PC-9 (cell line): ENCODE data around the gene TTBK2. TPM values are rescaled to one million over a fixed set of nuclear protein-coding genes. Genes with fewer than 3 reads are reported as not detected.
"Not testable (repeated sequence)": the region's sequence is repeated elsewhere in the genome, so short reads cannot be mapped to it uniquely, and the experiment has no call there.

ENCODE experiments used
- BruUV-seq: library from RNA; stranded (reverse); fragments of 400-500 nt; replicated peaks from 2 replicates; lab custom pipeline; 2021; lab: Mats Ljungman, UMichigan
- CTCF ChIA-PET: fragments of 300-600 bp; sonication (Branson Sonifier 250); formaldehyde crosslinking; loops from one replicate; lab custom pipeline; 2022; ENCODE audit warnings: antibody characterized with exemption; lab: Charles Lee
- POLR2A ChIA-PET: fragments of 300-600 bp; sonication (Branson Sonifier 250); formaldehyde crosslinking; loops from one replicate; lab custom pipeline; 2022; ENCODE audit warnings: antibody characterized with exemption; ENCODE audit not compliant: unreplicated experiment; lab: Charles Lee
- DNase-seq, 2 experiments: peaks; one replicate each; pipeline versions ENCODE4 v3.0.0 to v3.0.0-alpha.2; 2015 to 2022; ENCODE audit warnings: mixed read lengths in 1 of 2
- H2AFZ ChIP-seq: fragments of 200-600 bp; sonication (generic); 2 replicates; pipeline ENCODE4 v1.8.1; 2017; ENCODE audit warnings: antibody characterized with exemption
- H3F3A ChIP-seq: fragments of 200-600 bp; sonication (generic); 2 replicates; pipeline ENCODE4 v1.8.1; 2017; ENCODE audit warnings: antibody characterized with exemption, mild to moderate bottlenecking, low read depth; ENCODE audit not compliant: insufficient read depth
- H3K27ac ChIP-seq: fragments of 200-600 bp; sonication (generic); 2 replicates; pipeline ENCODE4 v1.6.1; 2016; ENCODE audit warnings: mixed run types
- H3K27me3 ChIP-seq: fragments of 200-600 bp; sonication (generic); 2 replicates; pipeline ENCODE4 v1.6.1; 2016; ENCODE audit warnings: low read depth, mixed run types; ENCODE audit not compliant: insufficient read depth
- H3K36me3 ChIP-seq: fragments of 200-600 bp; sonication (generic); 2 replicates; pipeline ENCODE4 v1.6.1; 2016; ENCODE audit warnings: low read depth, mixed run types
- H3K4me1 ChIP-seq: fragments of 200-600 bp; sonication (generic); replicated peaks from 2 replicates; pipeline ENCODE4 v1.6.1; 2016; ENCODE audit warnings: mixed run types; ENCODE audit not compliant: insufficient read depth
- H3K4me2 ChIP-seq: fragments of 200-600 bp; sonication (generic); 2 replicates; pipeline ENCODE4 v1.6.1; 2017; ENCODE audit warnings: mixed run types
- H3K4me3 ChIP-seq: fragments of 200-600 bp; sonication (generic); 2 replicates; pipeline ENCODE4 v1.6.1; 2016; ENCODE audit warnings: mixed run types
- H3K79me2 ChIP-seq: fragments of 200-600 bp; sonication (generic); 2 replicates; pipeline ENCODE4 v1.6.1; 2017; ENCODE audit warnings: low read depth, mixed run types
- H3K9me2 ChIP-seq: fragments of 200-600 bp; sonication (generic); 2 replicates; pipeline ENCODE4 v1.8.1; 2017; ENCODE audit warnings: mild to moderate bottlenecking; ENCODE audit not compliant: insufficient read depth
- H3K9me3 ChIP-seq: fragments of 200-600 bp; sonication (generic); 2 replicates; pipeline ENCODE4 v1.8.1; 2016; ENCODE audit warnings: low read depth; ENCODE audit not compliant: insufficient read depth
- H4K20me1 ChIP-seq: fragments of 200-600 bp; sonication (generic); 2 replicates; pipeline ENCODE4 v1.8.1; 2017; ENCODE audit not compliant: insufficient read depth
- EZH2 ChIP-seq: fragments of 200-600 bp; sonication (generic); IDR thresholded peaks from 2 replicates; pipeline ENCODE4 v1.8.0; 2017; ENCODE audit warnings: antibody characterized with exemption, low read depth
- intact Hi-C: fragments of 100-400 bp; cut with micrococcal nuclease; formaldehyde crosslinking; loops from one replicate; pipeline ENCODE4 v1.10.0; 2022; ENCODE audit not compliant: unreplicated experiment
- total RNA-seq: library from RNA; stranded (reverse); gene quantifications from 2 replicates; pipeline ENCODE4 v1.2.3, GENCODE V29; 2021
- TF ChIP-seq, protein P1 (sequence below): fragments of 200-600 bp; sonication (generic); conservative IDR thresholded peaks from 2 replicates; pipeline ENCODE4 v1.6.1; 2017; ENCODE audit warnings: mixed run types, antibody characterized with exemption, mild to moderate bottlenecking, moderate library complexity

TTBK2 gene
- total RNA-seq, 1 experiment from 2014 or later, result 22.6 TPM

- Histone ChIP-seq H3K79me2 (no peaks in the 10 kb centered on the region), H3K9me2 (no peaks in the 10 kb centered on the region), H3F3A (peaks cover 6% of the 10 kb centered on the region; the same call in 1 of the 2 replicates), H3K9me3 (no peaks in the 10 kb centered on the region), H4K20me1 (no peaks in the 10 kb centered on the region), H2AFZ (no peak overlapping the region), H3K27ac (no peak overlapping the region), H3K4me1 (no peaks in the 10 kb centered on the region; the same call in 1 of the 2 replicates), H3K27me3 (no peaks in the 10 kb centered on the region), H3K4me3 (no peak overlapping the region), H3K4me2 (no peak overlapping the region), H3K36me3 (no peaks in the 10 kb centered on the region)
- no TSS peak for BruUV-seq
- POLR2A ChIA-PET, result no interaction called here
- no peak for DNase-seq
- no peak for TF ChIP-seq EZH2
- TF ChIP-seq, protein P1, sequence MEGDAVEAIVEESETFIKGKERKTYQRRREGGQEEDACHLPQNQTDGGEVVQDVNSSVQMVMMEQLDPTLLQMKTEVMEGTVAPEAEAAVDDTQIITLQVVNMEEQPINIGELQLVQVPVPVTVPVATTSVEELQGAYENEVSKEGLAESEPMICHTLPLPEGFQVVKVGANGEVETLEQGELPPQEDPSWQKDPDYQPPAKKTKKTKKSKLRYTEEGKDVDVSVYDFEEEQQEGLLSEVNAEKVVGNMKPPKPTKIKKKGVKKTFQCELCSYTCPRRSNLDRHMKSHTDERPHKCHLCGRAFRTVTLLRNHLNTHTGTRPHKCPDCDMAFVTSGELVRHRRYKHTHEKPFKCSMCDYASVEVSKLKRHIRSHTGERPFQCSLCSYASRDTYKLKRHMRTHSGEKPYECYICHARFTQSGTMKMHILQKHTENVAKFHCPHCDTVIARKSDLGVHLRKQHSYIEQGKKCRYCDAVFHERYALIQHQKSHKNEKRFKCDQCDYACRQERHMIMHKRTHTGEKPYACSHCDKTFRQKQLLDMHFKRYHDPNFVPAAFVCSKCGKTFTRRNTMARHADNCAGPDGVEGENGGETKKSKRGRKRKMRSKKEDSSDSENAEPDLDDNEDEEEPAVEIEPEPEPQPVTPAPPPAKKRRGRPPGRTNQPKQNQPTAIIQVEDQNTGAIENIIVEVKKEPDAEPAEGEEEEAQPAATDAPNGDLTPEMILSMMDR, result no peak
- CTCF ChIA-PET, result no interaction called here
- intact Hi-C loops, result no loop called here
Observed at GRCh38 chr15:42954291-42954690, 33.7 kb upstream of the TTBK2 start.

- H3K27me3 ChIP-seq, H3K9me2 ChIP-seq, H3K4me2 ChIP-seq, BruUV-seq, CTCF ChIA-PET, H3K36me3 ChIP-seq, DNase-seq, H4K20me1 ChIP-seq, H3K27ac ChIP-seq, POLR2A ChIA-PET, H3K79me2 ChIP-seq, intact Hi-C loops, H3F3A ChIP-seq, H3K4me3 ChIP-seq, H2AFZ ChIP-seq, H3K9me3 ChIP-seq, H3K4me1 ChIP-seq: not testable (repeated sequence)
Observed at GRCh38 chr15:42948898-42949297, 28.3 kb upstream of the TTBK2 start.

GRCh38 chr15:42940527-42940926 is 19.9 kb upstream of the TTBK2 start:
- intact Hi-C loops, result no loop called here
- H4K20me1 ChIP-seq, result no peaks in the 10 kb centered on the region
- H3K9me2 ChIP-seq, result no peaks in the 10 kb centered on the region
- no peaks in the 10 kb centered on the region for H3K79me2 ChIP-seq
- DNase-seq, result no peak
- no peaks in the 10 kb centered on the region for H3K36me3 ChIP-seq
- BruUV-seq, result no TSS peak
- CTCF ChIA-PET, result interaction anchor here (0.5 to 0.7 kb wide), 2 partner anchors 140 to 186 kb away, joined by 3 to 4 read pairs; no protein-coding TSS in a partner anchor
- POLR2A ChIA-PET, result no interaction called here
- H3K9me3 ChIP-seq, result no peaks in the 10 kb centered on the region
- no peaks in the 10 kb centered on the region for H3K4me1 ChIP-seq
- no peak overlapping the region for H3K4me2 ChIP-seq
- H3K4me3 ChIP-seq, result no peak overlapping the region
- no peak overlapping the region for H3K27ac ChIP-seq
- no peaks in the 10 kb centered on the region for H3K27me3 ChIP-seq
- H3F3A ChIP-seq, result peaks cover under 1% of the 10 kb centered on the region; the same call in 1 of the 2 replicates
- H2AFZ ChIP-seq, result no peak overlapping the region
- TF ChIP-seq EZH2, result no peak
- TF ChIP-seq, protein P1, result no peak

DNA sequence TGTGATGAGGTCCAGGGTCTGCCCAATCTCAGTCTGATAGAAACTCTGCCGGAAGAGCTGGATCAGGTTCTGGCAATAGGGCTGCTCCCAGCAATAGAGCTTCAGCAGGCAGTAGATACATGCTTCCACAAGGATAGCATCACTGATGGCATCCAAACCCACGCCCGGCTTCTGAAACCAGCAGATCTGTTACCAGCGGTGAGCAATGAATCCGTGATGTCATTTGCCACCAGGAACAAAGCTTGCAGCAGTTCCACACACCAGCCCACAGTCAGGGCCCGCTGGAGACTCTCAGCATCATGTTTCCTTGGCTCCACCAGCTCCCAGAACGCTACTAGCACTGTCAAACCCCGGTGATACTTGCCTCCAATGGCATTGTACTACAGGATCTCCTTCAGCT is 19.3 kb upstream of the TTBK2 start:
- ChIA-PET POLR2A (interaction anchor here (0.6 kb wide), 1 partner anchor 10 kb away, joined by 3 read pairs; no protein-coding TSS in a partner anchor), CTCF (no interaction called here)
- no peak overlapping the region for H3K4me3 ChIP-seq
- BruUV-seq, result no TSS peak
- H3F3A ChIP-seq, result peaks cover 6% of the 10 kb centered on the region; the same call in 1 of the 2 replicates
- no peak overlapping the region for H2AFZ ChIP-seq
- no peaks in the 10 kb centered on the region for H3K27me3 ChIP-seq
- H3K9me2 ChIP-seq, result no peaks in the 10 kb centered on the region
- no peaks in the 10 kb centered on the region for H3K79me2 ChIP-seq
- no peaks in the 10 kb centered on the region for H3K36me3 ChIP-seq
- no peaks in the 10 kb centered on the region for H3K9me3 ChIP-seq
- no peak overlapping the region for H3K27ac ChIP-seq
- intact Hi-C loops, result no loop called here
- DNase-seq, result no peak
- no peak overlapping the region for H3K4me2 ChIP-seq
- H3K4me1 ChIP-seq, result no peaks in the 10 kb centered on the region
- no peak for TF ChIP-seq EZH2
- TF ChIP-seq, protein P1, result no peak
- no peaks in the 10 kb centered on the region for H4K20me1 ChIP-seq
